Loucy (cell line): ENCODE measurements around the gene KRT74.

ENCODE experiments used
- H2AFZ ChIP-seq: fragments of 200-600 bp; sonication (generic); 2 replicates; pipeline ENCODE4 v1.6.0; 2016; ENCODE audit warnings: antibody characterized with exemption, mild to moderate bottlenecking, low read length, moderate library complexity
- H3F3A ChIP-seq: fragments of 200-600 bp; 2 replicates; pipeline ENCODE4 v1.6.0; 2016; ENCODE audit warnings: antibody characterized with exemption, low read depth, mild to moderate bottlenecking
- H3K27me3 ChIP-seq: fragments of 200-600 bp; sonication (generic); 2 replicates; pipeline ENCODE4 v1.6.1; 2014; ENCODE audit warnings: low read length, mild to moderate bottlenecking; ENCODE audit not compliant: insufficient read depth, poor library complexity, severe bottlenecking
- H3K36me3 ChIP-seq: fragments of 200-600 bp; sonication (generic); 2 replicates; pipeline ENCODE4 v1.6.1; 2016; ENCODE audit warnings: low read length; ENCODE audit not compliant: insufficient read depth
- H3K4me1 ChIP-seq: fragments of 200-600 bp; sonication (generic); 2 replicates; pipeline ENCODE4 v1.5.1; 2014; ENCODE audit warnings: low read length, mild to moderate bottlenecking; ENCODE audit not compliant: insufficient read depth, poor library complexity, severe bottlenecking
- H3K4me2 ChIP-seq: fragments of 200-600 bp; sonication (generic); 2 replicates; pipeline ENCODE4 v1.6.0; 2014; ENCODE audit warnings: antibody characterized with exemption, low read length, low read depth, mild to moderate bottlenecking; ENCODE audit not compliant: poor library complexity, severe bottlenecking
- H3K4me3 ChIP-seq: fragments of 200-600 bp; sonication (generic); 2 replicates; pipeline ENCODE4 v1.5.1; 2014; ENCODE audit warnings: low read length, mild to moderate bottlenecking, mixed read lengths; ENCODE audit not compliant: poor library complexity, severe bottlenecking
- H3K79me2 ChIP-seq: fragments of 200-600 bp; sonication (generic); 2 replicates; pipeline ENCODE4 v1.6.1; 2014; ENCODE audit warnings: low read length; ENCODE audit not compliant: insufficient read depth
- H3K9ac ChIP-seq: fragments of 200-600 bp; sonication (generic); 2 replicates; pipeline ENCODE4 v1.6.0; 2014; ENCODE audit warnings: mild to moderate bottlenecking, low read depth, low read length, moderate library complexity; ENCODE audit not compliant: poor library complexity, severe bottlenecking
- H3K9me2 ChIP-seq: fragments of 200-600 bp; sonication (generic); replicated peaks from 2 replicates; pipeline ENCODE4 v1.6.1; 2016; ENCODE audit warnings: low read depth, low read length, mixed read lengths
- H3K9me3 ChIP-seq: fragments of 200-600 bp; sonication (generic); 2 replicates; pipeline ENCODE4 v1.6.1; 2014; ENCODE audit warnings: mild to moderate bottlenecking, antibody characterized with exemption, low read length, low read depth; ENCODE audit not compliant: insufficient read depth
- H4K20me1 ChIP-seq: fragments of 200-600 bp; sonication (generic); 2 replicates; pipeline ENCODE4 v1.6.0; 2014; ENCODE audit warnings: antibody characterized with exemption, low read length, mild to moderate bottlenecking; ENCODE audit not compliant: insufficient read depth, poor library complexity, severe bottlenecking
- EZH2phosphoT487 ChIP-seq: fragments of 200-600 bp; IDR thresholded peaks from 2 replicates; pipeline ENCODE4 v1.6.1; 2018; ENCODE audit warnings: antibody characterized with exemption, mild to moderate bottlenecking, moderate library complexity, borderline replicate concordance
- TF ChIP-seq, protein P1 (sequence below): fragments of 200-600 bp; sonication (generic); conservative IDR thresholded peaks from 2 replicates; pipeline ENCODE4 v1.5.1; 2014; ENCODE audit warnings: mild to moderate bottlenecking, antibody characterized with exemption, low read length

Gene KRT74

DNA sequence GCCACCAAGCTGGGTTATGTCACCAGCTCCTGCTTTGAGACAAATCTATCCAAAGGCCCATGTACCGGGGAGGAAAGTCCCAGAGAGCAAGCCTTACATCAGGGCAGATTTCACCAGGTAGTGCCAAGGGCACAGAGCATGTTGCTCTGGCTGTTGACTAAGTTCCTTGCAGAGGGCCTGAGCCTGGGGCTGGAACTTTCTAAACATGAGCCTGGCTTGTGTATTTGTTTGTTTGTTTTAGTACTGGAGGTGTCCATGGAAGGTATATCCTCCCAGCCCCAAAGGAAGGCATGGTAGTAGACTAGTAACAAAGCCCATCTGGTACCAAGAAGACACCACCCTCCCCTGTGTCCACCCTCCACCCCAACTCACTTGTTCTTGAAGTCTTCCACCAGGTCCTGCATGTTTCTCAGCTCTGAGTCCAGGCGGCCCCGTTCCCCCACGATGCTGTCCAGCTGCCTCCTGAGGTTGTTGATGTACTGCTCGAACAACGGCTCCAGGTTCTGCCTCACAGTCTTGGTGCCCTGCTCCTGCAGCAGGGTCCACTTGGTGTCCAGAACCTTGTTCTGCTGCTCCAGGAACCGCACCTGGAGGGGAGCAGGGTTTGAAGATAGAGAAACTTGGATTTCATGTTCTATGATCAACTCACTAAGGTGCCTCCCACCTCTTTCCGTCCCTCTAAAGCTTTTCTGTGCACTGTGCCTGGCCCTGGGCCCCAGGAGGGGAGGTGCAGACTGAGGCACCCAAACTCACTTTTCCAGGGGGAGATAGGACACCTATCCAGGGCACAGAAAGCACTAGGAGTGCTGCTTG is 54.9 kb downstream of the KRT74 start:
- Histone ChIP-seq H3K4me1 (no peaks in the 10 kb centered on the region), H3F3A (no peaks in the 10 kb centered on the region), H3K27me3 (no peaks in the 10 kb centered on the region), H3K4me2 (no peak overlapping the region), H3K79me2 (no peaks in the 10 kb centered on the region), H3K9ac (no peak overlapping the region), H3K36me3 (no peaks in the 10 kb centered on the region), H2AFZ (no peak overlapping the region), H3K4me3 (no peak overlapping the region), H4K20me1 (no peaks in the 10 kb centered on the region), H3K9me2 (no peaks in the 10 kb centered on the region), H3K9me3 (no peaks in the 10 kb centered on the region)
- no peak for TF ChIP-seq EZH2phosphoT487
- TF ChIP-seq, protein P1, sequence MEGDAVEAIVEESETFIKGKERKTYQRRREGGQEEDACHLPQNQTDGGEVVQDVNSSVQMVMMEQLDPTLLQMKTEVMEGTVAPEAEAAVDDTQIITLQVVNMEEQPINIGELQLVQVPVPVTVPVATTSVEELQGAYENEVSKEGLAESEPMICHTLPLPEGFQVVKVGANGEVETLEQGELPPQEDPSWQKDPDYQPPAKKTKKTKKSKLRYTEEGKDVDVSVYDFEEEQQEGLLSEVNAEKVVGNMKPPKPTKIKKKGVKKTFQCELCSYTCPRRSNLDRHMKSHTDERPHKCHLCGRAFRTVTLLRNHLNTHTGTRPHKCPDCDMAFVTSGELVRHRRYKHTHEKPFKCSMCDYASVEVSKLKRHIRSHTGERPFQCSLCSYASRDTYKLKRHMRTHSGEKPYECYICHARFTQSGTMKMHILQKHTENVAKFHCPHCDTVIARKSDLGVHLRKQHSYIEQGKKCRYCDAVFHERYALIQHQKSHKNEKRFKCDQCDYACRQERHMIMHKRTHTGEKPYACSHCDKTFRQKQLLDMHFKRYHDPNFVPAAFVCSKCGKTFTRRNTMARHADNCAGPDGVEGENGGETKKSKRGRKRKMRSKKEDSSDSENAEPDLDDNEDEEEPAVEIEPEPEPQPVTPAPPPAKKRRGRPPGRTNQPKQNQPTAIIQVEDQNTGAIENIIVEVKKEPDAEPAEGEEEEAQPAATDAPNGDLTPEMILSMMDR: no peak

- no peak overlapping the region for H3K4me3 ChIP-seq
- H3F3A ChIP-seq: no peaks in the 10 kb centered on the region
- no peaks in the 10 kb centered on the region for H3K79me2 ChIP-seq
- H3K4me2 ChIP-seq: no peak overlapping the region
- H3K9me2 ChIP-seq: no peaks in the 10 kb centered on the region
- H2AFZ ChIP-seq: no peak overlapping the region
- no peaks in the 10 kb centered on the region for H3K36me3 ChIP-seq
- H4K20me1 ChIP-seq: no peaks in the 10 kb centered on the region
- no peak overlapping the region for H3K9ac ChIP-seq
- TF ChIP-seq, protein P1: no peak
- TF ChIP-seq EZH2phosphoT487: no peak
- H3K4me1 ChIP-seq: no peaks in the 10 kb centered on the region
- no peaks in the 10 kb centered on the region for H3K9me3 ChIP-seq
- no peaks in the 10 kb centered on the region for H3K27me3 ChIP-seq
These were observed 55.8 kb downstream of the KRT74 start for GRCh38 chr12:52517888-52518287.

GRCh38 chr12:52517005-52517835 is 56.4 kb downstream of the KRT74 start:
- no peak overlapping the region for H3K4me3 ChIP-seq

More at GRCh38 chr12:52517005-52517835, 56.4 kb downstream of the KRT74 start:
- Histone ChIP-seq H4K20me1 (no peaks in the 10 kb centered on the region), H3F3A (no peaks in the 10 kb centered on the region), H3K4me1 (no peaks in the 10 kb centered on the region), H3K36me3 (no peaks in the 10 kb centered on the region), H3K79me2 (no peaks in the 10 kb centered on the region), H3K9me2 (no peaks in the 10 kb centered on the region), H3K9ac (no peak overlapping the region), H3K27me3 (no peaks in the 10 kb centered on the region), H3K9me3 (no peaks in the 10 kb centered on the region), H2AFZ (no peak overlapping the region), H3K4me2 (no peak overlapping the region)
- no peak for TF ChIP-seq EZH2phosphoT487
- TF ChIP-seq, protein P1: no peak
